GM18508 (cell line): ENCODE results near the gene OASL.

Experiments
- ATAC-seq: cut with Tn5 transposase; IDR thresholded peaks from one replicate; pipeline ENCODE4 v1.9.1; 2021; ENCODE audit warnings: moderate number of reproducible peaks; ENCODE audit not compliant: insufficient read depth, unreplicated experiment

Gene OASL

DNA sequence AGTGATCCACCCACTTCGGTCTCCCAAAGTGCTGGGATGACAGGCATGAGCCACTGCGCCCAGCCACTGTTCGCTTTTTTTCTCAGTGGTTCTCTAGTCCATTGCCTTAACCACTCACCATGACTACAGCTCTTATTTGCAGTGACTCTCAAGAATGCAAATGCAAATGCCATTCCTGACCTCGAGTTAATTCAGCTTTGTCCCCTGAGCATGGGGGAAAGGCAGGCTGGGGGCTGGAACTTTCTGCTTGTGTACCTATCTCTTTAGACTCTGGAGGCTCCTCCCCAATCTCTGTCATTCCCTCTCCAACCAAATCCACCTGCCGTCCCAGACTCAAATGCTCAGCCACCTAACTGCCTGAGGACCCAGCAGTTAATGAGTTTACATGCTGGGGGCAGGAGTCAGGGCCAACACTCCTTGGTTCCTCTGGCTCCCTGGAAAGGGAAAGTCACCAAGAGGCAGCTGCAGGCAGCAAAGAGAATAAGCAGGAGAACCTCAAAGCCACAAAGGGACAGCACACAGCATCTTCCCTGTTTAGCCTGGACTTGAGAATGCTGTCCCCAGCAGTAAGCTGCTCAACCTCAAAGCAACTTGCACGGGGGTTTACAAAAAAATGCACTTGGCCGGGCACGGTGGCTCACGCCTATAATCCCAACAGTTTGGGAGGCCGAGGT, 66.0 kb downstream of the OASL start:
- ATAC-seq: no peak

DNA sequence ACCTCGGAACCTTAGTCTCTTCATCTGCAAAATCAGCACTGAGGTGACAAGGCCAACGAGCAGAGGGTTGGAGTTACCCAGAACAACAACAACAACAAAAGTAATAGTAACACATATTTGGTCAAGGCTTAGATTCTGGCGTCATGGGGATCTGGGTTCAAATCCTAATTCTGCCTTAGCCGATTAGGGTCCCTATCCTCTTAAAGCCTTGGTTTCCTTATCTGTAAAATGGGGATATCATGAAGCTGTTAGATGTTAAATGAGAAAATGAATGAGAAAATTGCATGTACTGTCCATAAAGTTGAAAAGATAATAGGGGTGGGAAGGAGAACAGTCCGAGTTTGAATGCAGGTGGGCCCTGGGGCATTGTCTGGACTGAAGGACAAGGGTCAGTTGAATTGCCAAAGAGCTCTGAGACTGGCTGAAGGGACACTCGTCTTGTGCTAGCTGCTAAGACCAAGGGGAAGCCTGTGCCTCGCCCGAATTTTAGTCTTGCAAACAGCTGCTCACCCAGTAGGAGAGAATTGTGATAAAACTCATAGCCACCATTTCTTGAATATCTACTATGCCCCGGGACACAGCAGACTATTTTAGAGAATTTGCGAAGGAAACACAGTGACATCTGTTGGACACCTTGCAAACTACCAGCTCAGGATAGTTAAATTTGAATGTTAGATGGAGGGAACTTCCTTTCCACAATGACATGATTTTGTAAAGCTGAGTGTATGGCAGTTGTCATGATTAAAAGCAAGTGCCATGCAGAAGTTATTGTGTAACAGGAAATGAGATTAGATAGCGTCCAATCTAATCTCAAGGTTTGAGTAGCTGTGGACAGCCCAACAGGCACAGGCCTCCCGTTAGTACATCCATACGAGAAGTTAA, 67.5 kb downstream of the OASL start:
- no peak for ATAC-seq

DNA sequence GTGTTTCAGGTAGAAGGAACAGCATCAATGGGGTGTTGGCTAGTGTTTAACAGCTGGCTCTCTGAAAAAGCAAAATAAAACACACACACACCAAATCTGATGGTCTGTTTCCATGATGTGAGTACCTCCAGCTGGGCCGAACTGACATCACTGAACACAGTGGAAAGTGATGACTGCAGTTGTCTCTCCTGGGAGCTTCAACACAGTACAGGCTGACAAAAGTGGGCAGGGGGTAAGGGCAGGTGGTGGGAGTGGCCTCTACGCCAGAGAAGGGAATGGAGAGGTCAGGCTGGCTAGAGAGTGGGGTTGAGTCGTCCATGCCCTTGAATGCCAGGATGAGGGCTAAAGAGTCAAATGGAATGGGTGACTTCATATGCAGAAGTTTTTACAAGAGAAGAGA, 68.7 kb downstream of the OASL start:
- ATAC-seq: no peak
